ENCODE data around the gene TRAT1.

TRAT1 gene

DNA sequence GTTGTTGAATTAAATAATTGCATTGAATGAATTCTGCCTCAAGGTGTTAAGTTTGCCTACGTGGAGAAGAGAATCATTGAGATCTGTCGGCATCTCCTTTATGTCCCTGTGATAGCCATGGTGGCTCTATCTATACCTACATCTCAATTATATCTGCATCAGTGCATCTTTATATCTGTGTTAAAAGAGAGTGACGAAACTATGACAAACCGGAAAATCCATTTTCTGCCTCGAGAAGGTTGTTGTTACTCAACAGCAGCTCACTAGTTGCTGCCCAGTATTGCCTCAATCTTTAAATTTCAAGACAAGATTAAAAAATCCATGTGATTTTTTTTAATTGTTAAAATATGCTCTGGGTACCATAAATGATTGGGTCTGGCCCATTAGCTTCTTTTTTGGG, 72.4 kb downstream of the TRAT1 start:
- no peak for DNase-seq (ENCODE audit: low read depth)
- TF ChIP-seq, protein P1, sequence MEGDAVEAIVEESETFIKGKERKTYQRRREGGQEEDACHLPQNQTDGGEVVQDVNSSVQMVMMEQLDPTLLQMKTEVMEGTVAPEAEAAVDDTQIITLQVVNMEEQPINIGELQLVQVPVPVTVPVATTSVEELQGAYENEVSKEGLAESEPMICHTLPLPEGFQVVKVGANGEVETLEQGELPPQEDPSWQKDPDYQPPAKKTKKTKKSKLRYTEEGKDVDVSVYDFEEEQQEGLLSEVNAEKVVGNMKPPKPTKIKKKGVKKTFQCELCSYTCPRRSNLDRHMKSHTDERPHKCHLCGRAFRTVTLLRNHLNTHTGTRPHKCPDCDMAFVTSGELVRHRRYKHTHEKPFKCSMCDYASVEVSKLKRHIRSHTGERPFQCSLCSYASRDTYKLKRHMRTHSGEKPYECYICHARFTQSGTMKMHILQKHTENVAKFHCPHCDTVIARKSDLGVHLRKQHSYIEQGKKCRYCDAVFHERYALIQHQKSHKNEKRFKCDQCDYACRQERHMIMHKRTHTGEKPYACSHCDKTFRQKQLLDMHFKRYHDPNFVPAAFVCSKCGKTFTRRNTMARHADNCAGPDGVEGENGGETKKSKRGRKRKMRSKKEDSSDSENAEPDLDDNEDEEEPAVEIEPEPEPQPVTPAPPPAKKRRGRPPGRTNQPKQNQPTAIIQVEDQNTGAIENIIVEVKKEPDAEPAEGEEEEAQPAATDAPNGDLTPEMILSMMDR (conservative IDR thresholded peaks at IDR 0.05; ENCODE audit: control insufficient read depth, insufficient read depth, low read depth, low read length) = no peak
- H3K4me3 ChIP-seq (ENCODE audit: control insufficient read depth, low read depth, low read length) = no peak overlapping the region

DNA sequence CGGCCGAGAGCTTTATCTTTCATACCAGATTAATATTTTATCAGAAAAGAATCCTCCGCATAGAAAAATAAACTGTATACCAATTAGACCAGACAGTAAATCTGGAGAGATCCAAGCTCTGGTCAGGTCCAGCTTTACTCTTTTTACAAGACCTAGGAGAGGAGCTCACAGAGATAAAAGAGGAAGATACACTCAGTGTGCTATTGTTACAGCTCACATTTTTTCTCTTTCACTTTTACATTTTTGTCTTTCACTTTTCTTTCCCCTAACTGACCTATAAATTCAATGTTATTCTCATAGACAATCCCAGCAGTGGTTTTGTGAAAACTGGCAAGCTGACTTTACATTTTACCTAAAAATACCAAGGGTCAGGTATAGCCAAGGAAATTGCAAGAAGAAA, 75.3 kb downstream of the TRAT1 start:
- no peak for DNase-seq (ENCODE audit: low read depth)
- no peak overlapping the region for H3K4me3 ChIP-seq (ENCODE audit: control insufficient read depth, low read depth, low read length)
- TF ChIP-seq, protein P1 (conservative IDR thresholded peaks at IDR 0.05; ENCODE audit: control insufficient read depth, insufficient read depth, low read depth, low read length) = no peak

DNA sequence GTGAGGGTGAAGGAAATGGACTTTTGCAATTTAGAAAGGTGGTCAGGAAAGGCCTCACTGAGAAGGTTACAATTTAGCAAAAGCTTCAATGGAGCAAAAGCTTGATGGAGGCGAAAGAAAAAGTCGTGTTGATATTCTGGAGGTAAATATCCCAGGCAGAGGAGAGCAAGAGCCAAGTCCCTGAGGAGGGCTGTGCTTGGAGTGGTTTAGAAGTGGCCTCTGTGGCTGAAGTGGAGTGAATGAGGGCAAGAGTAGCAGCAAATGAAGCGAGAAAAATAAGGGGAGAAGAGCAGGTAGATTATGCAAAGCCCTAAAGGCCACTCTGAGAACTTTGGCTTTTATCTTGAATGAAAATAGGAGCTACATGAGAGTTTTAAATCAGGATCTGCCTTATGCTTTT, 76.9 kb downstream of the TRAT1 start:
- TF ChIP-seq, protein P1 (conservative IDR thresholded peaks at IDR 0.05; ENCODE audit: control insufficient read depth, insufficient read depth, low read depth, low read length) = no peak
- DNase-seq (ENCODE audit: low read depth) = no peak
- no peak overlapping the region for H3K4me3 ChIP-seq (ENCODE audit: control insufficient read depth, low read depth, low read length)

All from fibroblast of mammary gland (primary cell).